Measurements from ENCODE around the gene PPIF. TPM values are rescaled to one million over a fixed set of nuclear protein-coding genes. Genes with fewer than 3 reads are reported as not detected.

Gene PPIF
- total and polyA plus RNA-seq, 2 donors (not counting 1 experiment from before 2014, with no cell fraction given), result 50.4 to 100 TPM

DNA sequence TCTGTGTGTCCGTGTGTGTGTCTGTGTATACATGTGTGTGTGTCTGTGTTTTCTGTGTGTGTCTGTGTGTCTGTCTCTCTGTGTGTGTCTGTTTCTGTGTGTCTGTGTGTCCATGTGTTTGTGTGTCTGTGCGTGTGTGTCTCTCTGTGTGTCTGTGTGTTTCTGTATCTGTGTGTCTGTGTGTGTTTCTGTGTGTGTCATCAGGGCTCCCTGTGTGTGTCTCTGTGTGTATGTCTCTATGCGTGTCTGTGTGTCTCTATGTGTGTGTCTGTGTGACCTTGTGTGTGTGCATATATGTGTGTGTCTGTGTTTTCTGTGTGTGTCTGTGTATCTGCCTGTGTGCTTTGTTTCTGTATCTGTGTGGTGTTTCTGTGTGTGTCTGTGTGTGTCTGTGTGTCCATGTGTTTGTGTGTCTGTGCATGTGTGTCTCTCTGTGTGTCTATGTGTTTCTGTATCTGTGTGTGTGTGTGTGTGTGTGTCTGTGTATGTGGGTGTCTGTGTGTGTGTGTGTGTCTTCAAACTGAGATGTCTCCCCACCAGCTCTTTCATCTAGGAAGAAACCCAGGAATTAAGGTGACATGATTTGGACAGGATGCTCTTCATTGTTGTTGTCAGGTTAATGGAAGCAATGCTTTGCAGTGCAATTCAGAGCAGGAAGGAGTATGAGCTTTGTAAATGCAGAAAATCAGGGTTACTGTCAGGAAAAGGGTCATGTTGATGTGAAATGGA is 20.7 kb upstream of the PPIF start:
- Histone ChIP-seq H3K9me3 (ENCODE audit: control extremely low read depth in 1 of 3, control insufficient read depth in 2 of 3, insufficient read depth in 1 of 3, low read length in 2 of 3) (peaks cover 0 to 4% (median 0%) of the 10 kb centered on the region in 3 donors), H3K27me3 (replicated peaks in 1 of 4; ENCODE audit: control extremely low read depth in 1 of 4, control insufficient read depth in 3 of 4, insufficient read depth in 4 of 4, low read length in 3 of 4) (no peaks in the 10 kb centered on the region), H3K27ac (ENCODE audit: low read length in 2 of 2) (no peak overlapping the region), H3K9ac (ENCODE audit: low read length) (no peak overlapping the region), H3K4me2 (replicated peaks; ENCODE audit: low read depth, low read length, poor library complexity, severe bottlenecking) (no peak overlapping the region), H2AFZ (ENCODE audit: insufficient read depth, low read depth, low read length, poor library complexity, severe bottlenecking) (no peak overlapping the region), H3K36me3 (replicated peaks in 1 of 2; ENCODE audit: control extremely low read depth in 1 of 2, control insufficient read depth in 1 of 2, extremely low read depth in 1 of 2, insufficient read depth in 2 of 2, low read length in 1 of 2) (no peaks in the 10 kb centered on the region), H3K4me1 (ENCODE audit: control insufficient read depth in 2 of 2, insufficient read depth in 2 of 2, low read length in 2 of 2) (peaks cover 16 to 28% of the 10 kb centered on the region in 2 donors), H3K4me3 (ENCODE audit: control extremely low read depth in 1 of 5, extremely low read depth in 1 of 5, insufficient read depth in 1 of 5, low read depth in 2 of 5, low read length in 4 of 5) (no peak overlapping the region), H3K79me2 (ENCODE audit: control insufficient read depth, insufficient read depth, low read length) (no peaks in the 10 kb centered on the region), H4K20me1 (ENCODE audit: control insufficient read depth, insufficient read depth, low read length, poor library complexity, severe bottlenecking) (no peaks in the 10 kb centered on the region)
- CTCF ChIA-PET, result interaction anchor here (0.8 kb wide), 1 partner anchor 30 kb away, joined by 4 read pairs; no protein-coding TSS in a partner anchor
- no peak overlapping the region for H3K27ac Mint-ChIP-seq
- ATAC-seq (ENCODE audit: low read depth) (no peak), DNase-seq (no peak)
- intact Hi-C loops (cut with micrococcal nuclease), result no loop called here
- no peaks in the 10 kb centered on the region for H3K9me3 Mint-ChIP-seq (ENCODE audit: insufficient read depth)
- WGBS (ENCODE audit: insufficient coverage), result 100% methylated on average over 3 of the region's 3 CpGs
- H3K27me3 Mint-ChIP-seq, result no peaks in the 10 kb centered on the region
- POLR2A ChIA-PET, result interaction anchor here (0.6 kb wide), 1 partner anchor 81 kb away, joined by 3 read pairs; no protein-coding TSS in a partner anchor
- TF ChIP-seq EZH2 (IDR thresholded peaks at IDR 0.05; ENCODE audit: borderline replicate concordance, insufficient read depth, low read depth, low read length, poor library complexity, severe bottlenecking), result no peak
- TF ChIP-seq, protein P1, sequence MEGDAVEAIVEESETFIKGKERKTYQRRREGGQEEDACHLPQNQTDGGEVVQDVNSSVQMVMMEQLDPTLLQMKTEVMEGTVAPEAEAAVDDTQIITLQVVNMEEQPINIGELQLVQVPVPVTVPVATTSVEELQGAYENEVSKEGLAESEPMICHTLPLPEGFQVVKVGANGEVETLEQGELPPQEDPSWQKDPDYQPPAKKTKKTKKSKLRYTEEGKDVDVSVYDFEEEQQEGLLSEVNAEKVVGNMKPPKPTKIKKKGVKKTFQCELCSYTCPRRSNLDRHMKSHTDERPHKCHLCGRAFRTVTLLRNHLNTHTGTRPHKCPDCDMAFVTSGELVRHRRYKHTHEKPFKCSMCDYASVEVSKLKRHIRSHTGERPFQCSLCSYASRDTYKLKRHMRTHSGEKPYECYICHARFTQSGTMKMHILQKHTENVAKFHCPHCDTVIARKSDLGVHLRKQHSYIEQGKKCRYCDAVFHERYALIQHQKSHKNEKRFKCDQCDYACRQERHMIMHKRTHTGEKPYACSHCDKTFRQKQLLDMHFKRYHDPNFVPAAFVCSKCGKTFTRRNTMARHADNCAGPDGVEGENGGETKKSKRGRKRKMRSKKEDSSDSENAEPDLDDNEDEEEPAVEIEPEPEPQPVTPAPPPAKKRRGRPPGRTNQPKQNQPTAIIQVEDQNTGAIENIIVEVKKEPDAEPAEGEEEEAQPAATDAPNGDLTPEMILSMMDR (IDR thresholded peaks at IDR 0.05), result no peak
- peaks cover 28% of the 10 kb centered on the region for H3K4me1 Mint-ChIP-seq
- H3K4me3 Mint-ChIP-seq, result no peak overlapping the region

DNA sequence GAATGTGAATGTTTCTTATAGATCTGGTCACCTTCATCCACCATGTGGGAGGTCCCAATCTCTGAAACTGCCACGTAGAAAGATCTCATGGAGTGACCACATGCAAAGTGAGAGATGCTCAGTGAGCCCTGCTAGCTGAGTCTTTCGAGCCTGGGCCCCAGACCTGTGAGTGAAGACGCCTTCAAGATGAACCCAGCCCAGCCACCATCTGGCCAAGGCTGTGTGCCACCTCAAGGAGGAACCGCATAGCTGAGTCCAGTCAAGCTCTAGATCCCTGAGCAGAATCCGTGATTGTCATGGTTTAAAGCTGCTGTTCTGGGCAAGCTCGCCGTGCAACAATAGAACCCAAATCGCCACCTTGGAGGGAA is 20.2 kb upstream of the PPIF start:
- DNase-seq (no peak), ATAC-seq (ENCODE audit: low read depth) (no peak)
- intact Hi-C loops (cut with micrococcal nuclease), result no loop called here
- ChIA-PET CTCF (interaction anchor here (0.8 kb wide), 1 partner anchor 30 kb away, joined by 4 read pairs; no protein-coding TSS in a partner anchor), POLR2A (interaction anchor here (0.6 kb wide), 1 partner anchor 82 kb away, joined by 3 read pairs; no protein-coding TSS in a partner anchor)
- no peak overlapping the region for H3K4me3 ChIP-seq (ENCODE audit: control extremely low read depth in 1 of 5, extremely low read depth in 1 of 5, insufficient read depth in 1 of 5, low read depth in 2 of 5, low read length in 4 of 5)
- Mint-ChIP-seq H3K27ac (no peak overlapping the region), H3K4me1 (peaks cover 33% of the 10 kb centered on the region), H3K4me3 (no peak overlapping the region), H3K27me3 (no peaks in the 10 kb centered on the region), H3K9me3 (ENCODE audit: insufficient read depth) (no peaks in the 10 kb centered on the region)
- H3K4me1 ChIP-seq (ENCODE audit: control insufficient read depth in 2 of 2, insufficient read depth in 2 of 2, low read length in 2 of 2), result peaks cover 22 to 34% of the 10 kb centered on the region in 2 donors
- 90% methylated on average over 8 of the region's 8 CpGs for WGBS (ENCODE audit: insufficient coverage)
- no peaks in the 10 kb centered on the region for H4K20me1 ChIP-seq (ENCODE audit: control insufficient read depth, insufficient read depth, low read length, poor library complexity, severe bottlenecking)
- H3K9me3 ChIP-seq (ENCODE audit: control extremely low read depth in 1 of 3, control insufficient read depth in 2 of 3, insufficient read depth in 1 of 3, low read length in 2 of 3), result peaks cover 0 to 4% (median 0%) of the 10 kb centered on the region in 3 donors
- no peaks in the 10 kb centered on the region for H3K36me3 ChIP-seq (replicated peaks in 1 of 2; ENCODE audit: control extremely low read depth in 1 of 2, control insufficient read depth in 1 of 2, extremely low read depth in 1 of 2, insufficient read depth in 2 of 2, low read length in 1 of 2)
- no peaks in the 10 kb centered on the region for H3K79me2 ChIP-seq (ENCODE audit: control insufficient read depth, insufficient read depth, low read length)
- H2AFZ ChIP-seq (ENCODE audit: insufficient read depth, low read depth, low read length, poor library complexity, severe bottlenecking), result no peak overlapping the region
- no peak overlapping the region for H3K27ac ChIP-seq (ENCODE audit: low read length in 2 of 2)
- no peak overlapping the region for H3K4me2 ChIP-seq (replicated peaks; ENCODE audit: low read depth, low read length, poor library complexity, severe bottlenecking)
- no peak overlapping the region for H3K9ac ChIP-seq (ENCODE audit: low read length)
- H3K27me3 ChIP-seq (replicated peaks in 1 of 4; ENCODE audit: control extremely low read depth in 1 of 4, control insufficient read depth in 3 of 4, insufficient read depth in 4 of 4, low read length in 3 of 4), result no peaks in the 10 kb centered on the region
- no peak for TF ChIP-seq EZH2 (IDR thresholded peaks at IDR 0.05; ENCODE audit: borderline replicate concordance, insufficient read depth, low read depth, low read length, poor library complexity, severe bottlenecking)
- TF ChIP-seq, protein P1 (IDR thresholded peaks at IDR 0.05), result no peak
